Smooth muscle cell (in vitro differentiated cells): Measurements from ENCODE around the gene APOL5. TPM values are rescaled to one million over a fixed set of nuclear protein-coding genes. Genes with fewer than 3 reads are reported as not detected.
"Not testable (repeated sequence)": the region's sequence is repeated elsewhere in the genome, so short reads cannot be mapped to it uniquely, and the experiment has no call there.

Experiments
- DNase-seq: peaks from one replicate; lab custom pipeline; 2025; ENCODE audit not compliant: unreplicated experiment; lab: John Stamatoyannopoulos, UW
- H2AFZ ChIP-seq: fragments of 200-600 bp; sonication (generic); 2 replicates; pipeline ENCODE4 v1.6.0; 2016; ENCODE audit warnings: antibody characterized with exemption, low read depth, mild to moderate bottlenecking
- H3F3A ChIP-seq: fragments of 200-600 bp; sonication (generic); 2 replicates; pipeline ENCODE4 v1.6.0; 2017; ENCODE audit warnings: antibody characterized with exemption, low read depth
- H3K27ac ChIP-seq: fragments of 200-600 bp; sonication (generic); 2 replicates; pipeline ENCODE4 v1.5.1; 2016; ENCODE audit warnings: low read depth, mild to moderate bottlenecking
- H3K27me3 ChIP-seq: fragments of 200-600 bp; sonication (generic); 2 replicates; pipeline ENCODE4 v1.6.1; 2016; ENCODE audit warnings: low read depth, mild to moderate bottlenecking
- H3K36me3 ChIP-seq: fragments of 200-600 bp; sonication (generic); 2 replicates; pipeline ENCODE4 v1.5.1; 2016; ENCODE audit warnings: low read depth
- H3K4me1 ChIP-seq: fragments of 200-600 bp; sonication (generic); 2 replicates; pipeline ENCODE4 v1.5.1; 2016; ENCODE audit warnings: low read depth
- H3K4me2 ChIP-seq: fragments of 200-600 bp; sonication (generic); 2 replicates; pipeline ENCODE4 v1.6.0; 2016; ENCODE audit warnings: mild to moderate bottlenecking
- H3K4me3 ChIP-seq: fragments of 200-600 bp; sonication (generic); 2 replicates; pipeline ENCODE4 v1.5.1; 2016; ENCODE audit warnings: mild to moderate bottlenecking
- H3K79me2 ChIP-seq: fragments of 200-600 bp; sonication (generic); 2 replicates; pipeline ENCODE4 v1.6.0; 2016; ENCODE audit warnings: low read depth, mild to moderate bottlenecking
- H3K9ac ChIP-seq: fragments of 200-600 bp; sonication (generic); 2 replicates; pipeline ENCODE4 v1.6.0; 2016; ENCODE audit warnings: low read depth
- H3K9me3 ChIP-seq: fragments of 200-600 bp; sonication (generic); replicated peaks from 2 replicates; pipeline ENCODE4 v1.5.1; 2016; ENCODE audit warnings: low read depth
- H4K20me1 ChIP-seq: fragments of 200-600 bp; sonication (generic); 2 replicates; pipeline ENCODE4 v1.6.0; 2016; ENCODE audit warnings: low read depth
- CTCF ChIP-seq: fragments of 200-600 bp; sonication (generic); IDR thresholded peaks from 2 replicates; pipeline ENCODE4 v1.5.1; 2017; ENCODE audit warnings: borderline replicate concordance, mild to moderate bottlenecking, antibody characterized with exemption; ENCODE audit not compliant: insufficient read depth, poor library complexity, severe bottlenecking
- WGBS: methylation state at CpG from one replicate; pipeline ENCODE4 v1.1.7; 2016; ENCODE audit warnings: low lambda C conversion rate; 5-methylcytosine and 5-hydroxymethylcytosine counted together
- polyA plus RNA-seq: library from polyadenylated mRNA; unstranded; fragments of >200 nt; fragmentation: Nextera tagmentation; extraction: Ambion mirVana; gene quantifications from 2 replicates; pipeline ENCODE4 v1.2.1, GENCODE V29; 2016
- total RNA-seq: library from RNA; depleted of rRNA; stranded (reverse); fragments of >200 nt; gene quantifications from 2 replicates; pipeline ENCODE4 v1.2.3, GENCODE V29; 2014

Gene APOL5
- total and polyA plus RNA-seq, 2 experiments from 2014 or later = not detected

DNA sequence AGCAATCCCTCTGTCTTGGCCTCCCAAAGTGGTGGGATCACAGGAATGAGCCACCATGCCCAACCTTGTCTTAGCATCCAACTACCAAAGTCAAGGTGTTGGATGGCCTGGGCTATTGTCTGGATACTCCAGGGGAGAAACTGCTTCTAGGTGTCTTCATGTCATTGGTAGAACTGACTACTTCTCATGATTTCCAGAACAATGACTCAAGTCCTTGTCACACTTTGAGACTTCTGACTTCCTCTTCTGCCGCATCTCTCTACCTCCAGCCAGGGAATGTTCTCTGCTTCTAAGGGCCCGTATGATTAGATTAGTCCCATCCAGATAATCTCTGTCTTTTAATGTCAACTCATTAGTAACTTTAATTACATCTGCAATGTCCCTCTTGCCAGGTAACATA lies 38.8 kb upstream of the APOL5 start:
- H3K9ac ChIP-seq = no peak overlapping the region
- H3K4me3 ChIP-seq = no peak overlapping the region
- no peak overlapping the region for H3K4me2 ChIP-seq
- no peaks in the 10 kb centered on the region for H3F3A ChIP-seq
- no peak overlapping the region for H2AFZ ChIP-seq
- peaks cover 16% of the 10 kb centered on the region for H3K4me1 ChIP-seq
- H3K79me2 ChIP-seq = no peaks in the 10 kb centered on the region
- no peaks in the 10 kb centered on the region for H3K9me3 ChIP-seq
- no peak overlapping the region for H3K27ac ChIP-seq
- no peak for TF ChIP-seq CTCF
- 86% methylated on average over 2 of the region's 2 CpGs for WGBS
- no peak for DNase-seq
- H3K27me3 ChIP-seq = no peaks in the 10 kb centered on the region
- no peaks in the 10 kb centered on the region for H4K20me1 ChIP-seq
- no peaks in the 10 kb centered on the region for H3K36me3 ChIP-seq

- H3K79me2 ChIP-seq, H3K36me3 ChIP-seq, H3K4me2 ChIP-seq, H4K20me1 ChIP-seq, H2AFZ ChIP-seq, H3K27ac ChIP-seq, H3K9me3 ChIP-seq, H3K27me3 ChIP-seq, H3K4me3 ChIP-seq, H3K9ac ChIP-seq, DNase-seq, H3F3A ChIP-seq: not testable (repeated sequence)
- H3K4me1 ChIP-seq = peaks cover 15% of the 10 kb centered on the region
- WGBS = 51% methylated on average over 4 of the region's 4 CpGs
Measured at GRCh38 chr22:35679492-35679891, 38.2 kb upstream of the APOL5 start.

DNA sequence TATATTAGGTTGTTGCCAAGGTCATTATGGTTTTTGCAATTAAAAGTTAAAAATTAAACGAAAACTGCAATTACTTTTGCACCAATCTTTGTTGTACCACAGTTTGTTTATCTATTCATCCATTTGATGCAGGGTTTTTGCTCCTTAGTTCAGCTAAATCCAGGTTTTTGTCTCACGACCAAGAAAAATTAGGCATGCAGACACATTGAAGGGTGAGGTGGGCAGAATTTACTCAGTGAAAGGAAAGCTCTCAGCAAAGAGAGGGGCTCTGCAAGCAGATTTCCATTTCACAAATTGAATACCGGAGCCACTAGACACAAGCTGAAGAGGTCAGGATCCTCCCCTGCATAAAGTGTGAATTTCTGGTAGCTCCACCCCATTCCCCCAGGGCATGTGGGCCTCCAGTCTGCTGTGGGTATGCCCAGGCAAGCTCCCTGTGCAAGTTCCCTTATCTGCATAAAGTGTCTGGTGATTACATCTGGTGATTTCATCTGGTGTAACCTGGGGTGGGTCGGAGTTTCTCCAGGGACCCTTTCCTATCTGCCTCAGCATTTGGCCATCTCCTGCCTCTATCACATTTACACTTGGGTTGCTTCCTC lies 36.1 kb upstream of the APOL5 start:
- Histone ChIP-seq H3K36me3 (no peaks in the 10 kb centered on the region), H2AFZ (no peak overlapping the region), H4K20me1 (no peaks in the 10 kb centered on the region), H3K4me2 (no peak overlapping the region), H3K4me1 (peaks cover 7% of the 10 kb centered on the region), H3K79me2 (no peaks in the 10 kb centered on the region), H3K4me3 (no peak overlapping the region), H3F3A (no peaks in the 10 kb centered on the region), H3K27ac (no peak overlapping the region), H3K9ac (no peak overlapping the region), H3K9me3 (no peaks in the 10 kb centered on the region), H3K27me3 (no peaks in the 10 kb centered on the region)
- TF ChIP-seq CTCF = no peak
- WGBS = 33% methylated on average over 4 of the region's 4 CpGs
- no peak for DNase-seq

GRCh38 chr22:35683560-35683959 lies 34.1 kb upstream of the APOL5 start:
- H3K27ac ChIP-seq = no peak overlapping the region
- no peaks in the 10 kb centered on the region for H4K20me1 ChIP-seq
- no peak for DNase-seq
- peaks cover 7% of the 10 kb centered on the region for H3K4me1 ChIP-seq
- H3K9me3 ChIP-seq = no peaks in the 10 kb centered on the region
- H3K79me2 ChIP-seq = no peaks in the 10 kb centered on the region
- H3K9ac ChIP-seq = no peak overlapping the region
- no peak overlapping the region for H3K4me2 ChIP-seq
- no peak overlapping the region for H2AFZ ChIP-seq
- H3K27me3 ChIP-seq = no peaks in the 10 kb centered on the region
- TF ChIP-seq CTCF = no peak
- no peaks in the 10 kb centered on the region for H3K36me3 ChIP-seq
- no peak overlapping the region for H3K4me3 ChIP-seq
- WGBS = 92% methylated on average over 1 of the region's 1 CpG
- H3F3A ChIP-seq = no peaks in the 10 kb centered on the region
